Suprapubic skin (tissue), 4 donors: ENCODE results near the gene ADARB1. TPM values are rescaled to one million over a fixed set of nuclear protein-coding genes. Genes with fewer than 3 reads are reported as not detected.

Experiments
- DNase-seq, 2 donors: peaks; one replicate each; pipeline ENCODE4 v3.0.0-alpha.2; 2019; ENCODE audit warnings: low spot score in 2 of 2
- H3K27ac ChIP-seq: fragments of 200-600 bp; sonication (generic); one replicate; pipeline ENCODE4 v1.5.1; 2019
- H3K27me3 ChIP-seq: fragments of 200-600 bp; sonication (generic); one replicate; pipeline ENCODE4 v1.5.1; 2019
- H3K36me3 ChIP-seq: fragments of 200-600 bp; sonication (generic); one replicate; pipeline ENCODE4 v1.5.1; 2019
- H3K4me1 ChIP-seq: fragments of 200-600 bp; sonication (generic); one replicate; pipeline ENCODE4 v1.5.1; 2019
- H3K4me3 ChIP-seq: fragments of 200-600 bp; sonication (generic); one replicate; pipeline ENCODE4 v1.5.1; 2019; ENCODE audit warnings: mild to moderate bottlenecking
- H3K9me3 ChIP-seq: fragments of 200-600 bp; sonication (generic); one replicate; pipeline ENCODE4 v1.5.1; 2019
- EP300 ChIP-seq: sonication (generic); formaldehyde crosslinking; IDR thresholded peaks from one replicate; pipeline ENCODE4 v1.6.1; 2017; ENCODE audit warnings: antibody characterized with exemption
- POLR2A ChIP-seq, 2 donors: fragments of 450-650 bp; IDR thresholded peaks; one replicate each; pipeline ENCODE4 v1.6.1; 2017; ENCODE audit warnings: antibody characterized with exemption in 2 of 2, mild to moderate bottlenecking in 2 of 2, moderate library complexity in 2 of 2
- POLR2AphosphoS5 ChIP-seq, 3 donors: sonication (generic); formaldehyde crosslinking; IDR thresholded peaks; one replicate each; pipeline ENCODE4 v1.6.1; 2017; ENCODE audit warnings: antibody characterized with exemption in 3 of 3
- WGBS: methylation state at CpG from one replicate; pipeline ENCODE4 v1.1.5; 2018; 5-methylcytosine and 5-hydroxymethylcytosine counted together
- total RNA-seq, 4 donors: library from RNA; depleted of rRNA; stranded (reverse); fragments of >200 nt; gene quantifications; one replicate each; pipeline ENCODE4 v1.1.0, GENCODE V29; 2016
- TF ChIP-seq, protein P1 (sequence below), 2 donors: fragments of 200-600 bp in 1 of 2; fragments of 450-650 bp in 1 of 2; sonication (generic) in 1 of 2; IDR thresholded peaks; one replicate each; pipeline ENCODE4 v1.5.1; 2016 to 2019; ENCODE audit warnings: antibody characterized with exemption in 2 of 2, mild to moderate bottlenecking in 1 of 2, moderate library complexity in 1 of 2

Gene ADARB1
- total RNA-seq, 4 donors from 2014 or later, result 13.2 to 23.6 (median 20.3) TPM

DNA sequence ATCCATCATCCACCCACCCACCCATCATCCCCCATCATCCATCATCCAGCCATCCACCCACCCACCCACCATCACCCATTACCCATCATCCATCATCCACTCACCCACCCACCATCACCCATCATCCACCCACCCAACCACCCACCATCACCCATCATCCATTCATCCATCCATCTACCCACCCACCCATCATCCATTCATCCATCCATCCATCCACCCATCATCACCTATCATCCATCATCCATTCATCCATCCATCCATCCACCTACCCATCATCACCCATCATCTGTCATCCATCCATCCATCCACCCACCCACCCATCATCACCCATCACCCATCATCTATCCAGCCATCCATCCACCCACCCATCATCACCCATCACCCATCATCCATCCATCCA, 81.5 kb downstream of the ADARB1 start:
- peaks cover 10% of the 10 kb centered on the region for H3K4me1 ChIP-seq
- peak in 1 of 2 donors; percentile 46 for DNase-seq
- H3K4me3 ChIP-seq, result no peak overlapping the region
- no peaks in the 10 kb centered on the region for H3K27me3 ChIP-seq
- H3K9me3 ChIP-seq, result no peaks in the 10 kb centered on the region
- no peak overlapping the region for H3K27ac ChIP-seq
- H3K36me3 ChIP-seq, result peaks cover 5% of the 10 kb centered on the region
- TF ChIP-seq, protein P1, sequence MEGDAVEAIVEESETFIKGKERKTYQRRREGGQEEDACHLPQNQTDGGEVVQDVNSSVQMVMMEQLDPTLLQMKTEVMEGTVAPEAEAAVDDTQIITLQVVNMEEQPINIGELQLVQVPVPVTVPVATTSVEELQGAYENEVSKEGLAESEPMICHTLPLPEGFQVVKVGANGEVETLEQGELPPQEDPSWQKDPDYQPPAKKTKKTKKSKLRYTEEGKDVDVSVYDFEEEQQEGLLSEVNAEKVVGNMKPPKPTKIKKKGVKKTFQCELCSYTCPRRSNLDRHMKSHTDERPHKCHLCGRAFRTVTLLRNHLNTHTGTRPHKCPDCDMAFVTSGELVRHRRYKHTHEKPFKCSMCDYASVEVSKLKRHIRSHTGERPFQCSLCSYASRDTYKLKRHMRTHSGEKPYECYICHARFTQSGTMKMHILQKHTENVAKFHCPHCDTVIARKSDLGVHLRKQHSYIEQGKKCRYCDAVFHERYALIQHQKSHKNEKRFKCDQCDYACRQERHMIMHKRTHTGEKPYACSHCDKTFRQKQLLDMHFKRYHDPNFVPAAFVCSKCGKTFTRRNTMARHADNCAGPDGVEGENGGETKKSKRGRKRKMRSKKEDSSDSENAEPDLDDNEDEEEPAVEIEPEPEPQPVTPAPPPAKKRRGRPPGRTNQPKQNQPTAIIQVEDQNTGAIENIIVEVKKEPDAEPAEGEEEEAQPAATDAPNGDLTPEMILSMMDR (IDR thresholded peaks at IDR 0.05), result no peak
- TF ChIP-seq EP300 (no peak), POLR2AphosphoS5 (IDR thresholded peaks at IDR 0.05) (no peak), POLR2A (IDR thresholded peaks at IDR 0.05) (no peak)

DNA sequence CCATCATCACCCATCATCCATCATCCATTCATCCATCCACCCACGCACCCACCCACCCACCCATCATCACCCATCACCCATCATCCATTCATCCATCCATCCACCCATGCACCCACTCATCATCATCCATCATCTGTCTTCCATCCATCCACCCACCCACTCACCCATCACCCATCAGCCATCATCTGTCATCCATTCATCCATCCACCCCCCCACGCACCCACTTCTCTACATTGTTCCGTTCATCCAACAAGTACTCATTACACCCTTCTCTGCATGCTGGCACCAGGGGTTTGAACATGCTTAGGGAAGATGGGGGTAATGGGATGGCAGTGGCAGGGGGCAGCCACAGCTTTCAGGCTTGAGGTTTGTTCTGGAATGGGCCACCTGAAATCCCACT, 82.1 kb downstream of the ADARB1 start:
- peak in 1 of 2 donors; percentile 41 for DNase-seq
- TF ChIP-seq POLR2A (IDR thresholded peaks at IDR 0.05), result no peak
- TF ChIP-seq, protein P1 (IDR thresholded peaks at IDR 0.05), result no peak
- TF ChIP-seq EP300, result no peak
- TF ChIP-seq POLR2AphosphoS5 (IDR thresholded peaks at IDR 0.05), result no peak
- H3K4me1 ChIP-seq, result peaks cover 4% of the 10 kb centered on the region
- 97% methylated on average over 3 of the region's 3 CpGs for WGBS
- H3K27me3 ChIP-seq, result no peaks in the 10 kb centered on the region
- H3K27ac ChIP-seq, result no peak overlapping the region
- peaks cover 5% of the 10 kb centered on the region for H3K36me3 ChIP-seq
- no peaks in the 10 kb centered on the region for H3K9me3 ChIP-seq
- H3K4me3 ChIP-seq, result no peak overlapping the region

DNA sequence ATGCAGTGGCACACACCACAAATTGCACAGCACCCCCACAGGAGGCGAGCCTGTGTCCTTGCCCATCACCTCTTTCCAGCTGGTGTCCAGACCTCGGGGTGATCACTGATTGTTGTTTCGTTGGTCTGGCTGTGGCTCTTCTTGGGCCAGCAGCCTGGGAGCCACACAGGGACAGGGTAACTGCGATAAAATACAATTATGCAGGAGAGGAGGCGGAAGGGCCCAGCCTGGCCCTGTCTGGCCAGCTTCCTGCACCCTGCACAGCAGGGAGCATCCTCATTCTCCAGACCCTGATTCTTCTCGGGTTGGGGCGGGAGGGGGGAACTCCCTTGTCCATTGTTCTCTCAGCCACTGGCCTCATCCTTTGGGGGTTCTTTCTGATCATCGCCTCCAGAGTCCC, 83.6 kb downstream of the ADARB1 start:
- WGBS, result 83% methylated on average over 8 of the region's 8 CpGs
- Histone ChIP-seq H3K4me1 (no peaks in the 10 kb centered on the region), H3K27ac (no peak overlapping the region), H3K9me3 (no peaks in the 10 kb centered on the region), H3K4me3 (no peak overlapping the region), H3K27me3 (no peaks in the 10 kb centered on the region), H3K36me3 (no peaks in the 10 kb centered on the region)
- DNase-seq, result no peak
- TF ChIP-seq POLR2A (IDR thresholded peaks at IDR 0.05), result no peak
- TF ChIP-seq, protein P1 (IDR thresholded peaks at IDR 0.05), result no peak
- TF ChIP-seq EP300, result no peak
- TF ChIP-seq POLR2AphosphoS5 (IDR thresholded peaks at IDR 0.05), result no peak

DNA sequence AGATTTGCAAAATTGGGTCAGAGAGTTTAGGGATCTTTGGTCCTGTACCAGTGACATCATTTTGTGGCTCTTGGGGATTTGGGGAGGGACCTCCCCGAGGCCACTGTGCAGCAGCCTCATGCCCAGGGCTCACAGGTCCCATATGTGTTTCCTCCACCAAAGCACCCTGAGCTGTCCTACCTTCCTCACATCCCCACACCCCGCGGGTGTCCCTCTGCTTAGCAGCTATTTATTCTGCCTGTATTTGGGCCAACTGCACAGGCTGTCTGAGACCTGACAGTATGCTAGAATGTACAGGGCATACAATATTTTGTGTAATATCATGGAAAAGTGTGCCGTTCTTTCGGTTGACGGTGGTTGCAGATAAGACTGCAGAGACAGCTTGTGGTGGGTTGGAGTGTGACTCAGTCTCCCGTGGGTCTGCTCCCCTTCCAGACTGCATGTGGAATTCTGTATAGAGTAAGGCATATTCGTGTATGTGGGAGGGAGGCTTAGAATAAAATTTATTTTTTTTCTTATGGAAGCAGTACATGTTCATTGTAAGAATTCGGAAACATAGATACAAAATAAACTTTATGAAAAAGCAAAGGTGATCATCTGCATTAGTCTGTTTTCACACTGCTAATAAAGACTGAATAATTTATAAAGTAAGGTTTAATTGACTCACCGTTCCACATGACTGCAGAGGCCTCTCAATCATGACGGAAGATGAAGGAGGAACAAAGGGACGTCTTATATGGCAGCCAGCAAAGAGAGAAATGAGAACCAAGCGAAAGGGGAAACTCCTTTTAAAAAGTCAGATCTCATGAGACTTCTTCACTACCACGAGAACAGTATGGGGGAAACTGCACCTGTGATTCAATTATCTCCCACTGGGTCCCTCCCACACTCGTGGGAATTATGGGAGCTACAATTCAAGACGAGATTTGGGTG, 84.4 kb downstream of the ADARB1 start:
- no peak overlapping the region for H3K27ac ChIP-seq
- H3K27me3 ChIP-seq, result no peaks in the 10 kb centered on the region
- no peak overlapping the region for H3K4me3 ChIP-seq
- no peaks in the 10 kb centered on the region for H3K9me3 ChIP-seq
- no peak for TF ChIP-seq POLR2A (IDR thresholded peaks at IDR 0.05)
- TF ChIP-seq, protein P1 (IDR thresholded peaks at IDR 0.05), result no peak
- no peak for TF ChIP-seq EP300
- no peak for TF ChIP-seq POLR2AphosphoS5 (IDR thresholded peaks at IDR 0.05)
- H3K4me1 ChIP-seq, result peaks cover 4% of the 10 kb centered on the region
- H3K36me3 ChIP-seq, result no peaks in the 10 kb centered on the region
- WGBS, result 82% methylated on average over 16 of the region's 16 CpGs
- DNase-seq, result no peak

DNA sequence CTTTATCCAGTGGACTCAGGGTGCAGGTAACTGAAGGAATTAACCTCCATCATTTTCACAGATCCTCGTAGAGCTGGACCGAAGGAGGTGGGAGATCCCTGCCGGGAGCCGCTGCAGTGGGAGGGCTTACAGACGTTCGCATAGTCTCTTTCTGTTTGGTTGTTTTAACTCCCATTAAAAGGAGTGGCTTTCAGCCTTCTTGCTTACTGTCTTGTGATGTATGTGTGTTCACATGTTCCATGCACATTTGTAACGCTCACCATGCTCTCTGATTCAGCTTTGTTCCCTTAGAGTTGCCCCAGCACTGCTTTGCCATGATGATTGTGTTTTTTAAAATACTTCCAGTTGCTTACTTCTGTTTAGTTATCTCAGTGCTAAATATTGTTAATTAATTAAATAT, 85.8 kb downstream of the ADARB1 start:
- Histone ChIP-seq H3K4me1 (peaks cover 5% of the 10 kb centered on the region), H3K27me3 (no peaks in the 10 kb centered on the region), H3K27ac (no peak overlapping the region), H3K9me3 (no peaks in the 10 kb centered on the region), H3K4me3 (no peak overlapping the region), H3K36me3 (no peaks in the 10 kb centered on the region)
- DNase-seq, result no peak
- TF ChIP-seq EP300 (no peak), POLR2A (IDR thresholded peaks at IDR 0.05) (no peak), POLR2AphosphoS5 (IDR thresholded peaks at IDR 0.05) (no peak)
- TF ChIP-seq, protein P1 (IDR thresholded peaks at IDR 0.05), result no peak
- WGBS, result 91% methylated on average over 7 of the region's 7 CpGs
